ENCODE results near the gene MAGI2.

GRCh38 chr7:79421751-79422150, 31.7 kb downstream of the MAGI2 start:
- no peak for TF ChIP-seq POLR2A (IDR thresholded peaks at IDR 0.05)
- no peak for TF ChIP-seq EP300 (IDR thresholded peaks at IDR 0.05)
- no peak for TF ChIP-seq CTCF (IDR thresholded peaks at IDR 0.05)

All from suprapubic skin (tissue), 3 donors.